ENCODE measurements around the gene UROC1.

UROC1 gene

DNA sequence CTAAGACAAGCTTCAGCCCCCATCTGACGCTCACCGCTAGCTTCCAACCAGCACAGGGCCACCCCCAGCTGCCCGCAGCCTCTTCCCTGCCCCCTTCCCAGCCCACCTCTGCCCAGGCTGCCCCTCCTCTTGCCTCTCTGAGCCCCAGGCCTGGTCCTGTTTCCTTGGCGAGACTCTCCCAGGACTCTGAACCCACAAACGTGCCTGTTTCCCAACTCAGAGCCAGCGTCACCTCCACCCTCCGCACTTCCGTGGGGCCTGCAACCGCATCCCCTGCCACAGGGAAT lies 76.9 kb downstream of the UROC1 start:
- no peak for DNase-seq (ENCODE audit: low read depth, low spot score)

DNA sequence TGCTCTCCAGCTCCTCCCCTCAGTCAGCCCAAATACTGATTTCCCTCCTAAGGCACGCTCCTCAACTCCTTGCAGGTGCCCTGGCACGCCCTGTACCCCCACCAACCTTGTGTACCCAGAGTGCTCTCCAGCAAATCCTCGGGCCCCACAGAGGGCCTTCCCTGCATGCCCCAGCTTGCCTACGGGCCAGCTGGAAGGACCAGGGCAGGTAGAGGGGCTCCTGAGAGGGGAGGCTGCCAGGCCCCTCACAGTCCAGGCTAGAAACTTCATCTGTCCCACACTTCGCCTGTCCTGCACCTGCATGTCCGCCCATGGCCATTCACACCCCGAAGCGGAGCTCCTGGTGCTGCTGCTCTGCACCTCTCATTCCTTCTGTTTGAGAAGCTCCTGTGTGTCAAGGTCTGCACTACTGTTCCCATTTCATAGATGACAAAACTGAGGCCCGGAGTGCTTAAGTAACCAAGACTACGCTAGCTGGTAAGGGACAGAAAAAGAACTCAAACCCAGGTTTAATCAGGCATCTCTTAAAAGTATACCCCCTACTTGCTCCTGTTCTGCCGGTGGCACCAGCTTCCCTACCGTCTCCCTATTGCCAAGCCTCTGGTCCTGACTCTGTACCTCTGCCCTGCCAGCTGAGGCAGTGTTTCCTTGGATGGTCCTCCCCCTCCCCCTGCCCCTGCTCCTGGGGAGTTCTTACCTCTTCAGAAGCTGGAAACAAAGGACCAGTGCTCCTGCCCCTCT lies 77.4 kb downstream of the UROC1 start:
- DNase-seq (ENCODE audit: low read depth, low spot score), result no peak

GRCh38 chr3:126439346-126439967 lies 78.1 kb downstream of the UROC1 start:
- no peak for DNase-seq (ENCODE audit: low read depth, low spot score)

- no peak for DNase-seq (ENCODE audit: low read depth, low spot score)
Measured at GRCh38 chr3:126438746-126439145, 78.8 kb downstream of the UROC1 start.

DNA sequence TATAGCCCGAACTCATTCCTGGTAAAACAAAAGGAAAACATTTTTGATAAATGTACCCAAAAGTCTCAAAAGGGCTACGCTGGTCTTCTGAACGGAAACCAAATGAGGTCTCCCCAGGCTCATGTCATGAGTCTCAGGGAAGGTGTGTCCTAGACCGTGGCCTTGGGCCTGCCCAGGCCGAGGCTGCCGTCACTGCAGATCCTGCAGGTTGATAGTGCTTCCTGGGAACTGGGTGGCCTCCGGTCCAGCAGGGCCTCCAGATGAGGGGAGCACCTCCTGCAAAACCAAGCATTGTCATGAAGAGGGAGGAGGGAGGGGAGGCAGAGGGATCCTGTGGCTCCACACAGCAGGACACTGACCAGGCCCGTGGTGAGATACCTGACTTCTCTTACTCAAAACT lies 79.4 kb downstream of the UROC1 start:
- DNase-seq (ENCODE audit: low read depth, low spot score), result no peak

DNA sequence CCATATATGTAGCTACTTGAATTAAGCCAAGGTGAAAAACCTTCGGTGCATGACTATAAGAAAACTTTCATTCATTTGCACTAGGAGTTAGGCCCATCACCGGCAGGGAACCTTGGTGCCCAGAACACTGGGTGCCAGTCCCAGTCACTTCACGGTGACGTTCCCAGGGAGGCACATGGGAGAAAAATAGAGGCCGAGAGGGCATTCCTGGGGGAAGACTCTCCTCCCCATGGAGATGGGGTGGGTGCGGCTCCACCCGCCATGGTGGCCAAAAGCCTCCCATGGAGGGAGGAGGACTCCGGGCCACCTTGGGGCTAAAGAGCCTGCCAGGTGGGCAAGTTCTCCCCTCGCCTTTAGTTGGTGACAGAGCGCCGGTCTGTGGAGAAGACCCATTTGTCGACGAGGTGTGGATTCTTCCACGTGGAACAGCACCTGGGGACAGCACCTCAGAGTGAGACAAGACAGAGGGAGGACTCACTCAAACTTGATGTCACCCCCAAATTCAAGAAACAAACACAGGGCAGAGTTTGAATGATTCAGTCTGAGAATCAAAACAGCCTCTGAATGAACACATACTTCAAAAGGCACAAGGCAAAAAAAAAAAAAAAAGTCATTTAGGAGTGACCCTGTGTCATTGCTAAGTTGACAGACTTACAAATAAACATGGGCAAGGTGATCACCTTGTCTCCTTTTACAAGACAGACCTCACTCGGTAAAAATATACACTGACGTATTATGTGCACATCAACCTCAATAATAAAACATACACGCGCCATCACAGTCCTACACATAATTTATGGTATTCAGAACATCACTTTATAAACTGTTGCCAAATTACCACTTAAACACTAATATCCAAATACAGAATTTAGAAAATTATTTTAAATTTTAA lies 80.5 kb downstream of the UROC1 start:
- no peak for DNase-seq (ENCODE audit: low read depth, low spot score)

DNA sequence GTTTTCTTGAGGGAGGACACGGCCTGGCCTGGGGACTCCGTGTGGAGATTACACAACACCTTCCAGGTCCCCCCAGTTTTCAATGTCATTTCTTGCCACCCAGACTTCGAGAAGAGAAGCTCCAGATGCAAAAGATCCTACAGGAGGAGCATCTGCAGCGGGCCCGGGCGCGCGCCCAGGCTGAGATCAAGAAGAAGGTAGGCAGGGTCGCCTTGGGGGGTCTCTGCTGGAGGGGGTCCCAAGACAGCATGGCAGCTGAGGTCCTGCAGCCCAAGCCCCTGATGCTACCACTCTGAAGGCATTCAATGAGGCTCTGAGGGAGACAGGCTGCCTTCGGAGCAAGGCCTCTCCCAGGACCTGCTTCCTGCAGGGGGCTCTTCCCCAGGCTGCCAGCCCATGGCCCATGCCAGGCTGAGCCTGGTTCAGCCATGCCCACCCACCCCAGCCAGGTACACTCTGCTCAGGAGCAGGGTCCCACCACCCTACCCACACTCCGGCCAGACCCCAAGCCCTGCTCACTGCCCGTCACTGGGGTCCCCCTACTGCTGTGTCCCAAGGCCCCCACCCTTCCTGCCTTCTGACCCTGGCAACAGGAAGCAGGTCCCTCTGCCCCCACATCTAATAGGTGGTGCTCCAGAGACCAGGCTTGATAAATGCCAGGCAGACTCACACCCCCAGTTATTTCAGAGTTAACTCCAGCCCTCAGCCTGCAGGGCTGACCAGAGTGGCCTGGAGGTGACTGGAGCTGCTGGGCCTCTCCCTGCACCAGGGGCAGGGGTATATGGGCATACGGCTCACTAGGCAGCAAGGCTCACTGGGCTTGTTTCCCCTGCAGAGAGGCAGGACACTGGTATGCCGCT lies 81.9 kb downstream of the UROC1 start:
- no peak for DNase-seq (ENCODE audit: low read depth, low spot score)

DNA sequence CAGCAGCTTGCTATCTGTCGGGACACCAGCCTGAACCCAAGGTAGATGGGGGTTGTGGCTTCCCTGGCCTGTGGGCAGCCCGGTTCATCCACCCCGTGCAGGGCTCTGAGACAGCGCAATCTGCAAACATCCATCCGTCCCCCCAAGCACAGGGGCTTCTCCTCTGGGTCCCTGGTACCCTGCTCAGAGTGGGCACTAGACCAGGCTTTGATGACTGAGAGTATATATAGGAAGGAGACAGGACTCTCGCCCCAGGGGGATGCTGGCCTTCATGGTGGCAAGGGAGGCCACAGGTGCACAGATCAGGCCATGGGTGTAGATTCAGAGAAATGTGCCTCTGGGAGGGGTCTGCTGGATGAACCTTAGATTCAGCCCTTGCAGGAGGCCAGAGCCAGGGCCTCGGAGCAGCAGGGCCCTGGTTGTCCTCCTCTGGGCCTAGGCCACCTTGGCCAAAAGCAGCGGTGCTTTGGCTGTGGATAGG lies 82.6 kb downstream of the UROC1 start:
- DNase-seq (ENCODE audit: low read depth, low spot score), result no peak

- DNase-seq (ENCODE audit: low read depth, low spot score), result no peak
Measured at GRCh38 chr3:126434264-126434590, 83.3 kb downstream of the UROC1 start.

- no peak for DNase-seq (ENCODE audit: low read depth, low spot score)
Measured at GRCh38 chr3:126433496-126434263, 83.9 kb downstream of the UROC1 start.

GRCh38 chr3:126433105-126433430 lies 84.5 kb downstream of the UROC1 start:
- no peak for DNase-seq (ENCODE audit: low read depth, low spot score)

DNA sequence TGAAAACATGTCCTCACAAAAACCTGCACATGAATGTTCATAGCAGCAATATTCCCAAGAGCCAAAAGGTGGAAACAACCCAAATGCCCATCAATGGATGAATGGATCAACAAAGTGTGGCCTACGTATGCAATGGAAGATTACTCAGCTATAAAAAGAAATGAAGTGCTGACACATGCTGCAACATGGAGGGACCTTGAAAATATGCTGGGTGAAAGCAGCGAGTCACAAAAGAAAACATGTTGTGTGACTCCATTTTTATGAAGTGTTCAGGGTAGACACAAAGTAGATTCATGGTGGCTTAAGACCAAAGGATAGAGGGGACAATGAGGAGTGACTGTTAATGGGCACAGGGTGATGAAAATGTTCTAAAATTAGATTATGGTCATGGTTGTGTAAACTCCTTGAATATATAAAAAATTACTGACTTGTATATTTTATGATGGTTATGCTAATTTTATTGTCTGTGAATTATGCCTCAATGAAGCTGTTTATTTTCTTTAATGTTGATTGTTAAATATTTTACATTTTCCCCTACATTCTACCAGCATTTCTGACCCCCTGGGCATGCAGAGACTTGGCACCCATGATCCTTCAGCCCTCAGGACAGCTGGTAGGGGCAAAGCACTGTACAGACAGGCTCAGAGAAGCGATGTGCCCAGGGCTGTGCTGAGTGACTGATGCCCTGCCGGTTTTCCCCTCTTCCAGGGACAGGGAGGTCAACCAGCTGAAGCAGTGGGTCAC lies 85.0 kb downstream of the UROC1 start:
- no peak for DNase-seq (ENCODE audit: low read depth, low spot score)
